Keratinocyte (primary cell): Measurements from ENCODE around the gene TIPARP. TPM values are rescaled to one million over a fixed set of nuclear protein-coding genes. Genes with fewer than 3 reads are reported as not detected.

Source experiments
- DNase-seq: peaks from one replicate; pipeline ENCODE4 v3.0.0-alpha.2; 2011; ENCODE audit warnings: low read depth, missing footprints, low spot score
- FAIRE-seq: peaks from 2 replicates; lab custom pipeline; 2011; peaks lifted over from hg19 to GRCh38; lab: Jason Lieb, UNC
- H2AFZ ChIP-seq: 2 replicates; pipeline ENCODE4 v1.6.0; 2012; ENCODE audit warnings: low read length, control low read depth, inconsistent platforms; ENCODE audit not compliant: control insufficient read depth
- H3K27ac ChIP-seq: 2 replicates; pipeline ENCODE4 v1.5.1; 2011; ENCODE audit warnings: low read length; ENCODE audit not compliant: control insufficient read depth, insufficient read depth
- H3K27me3 ChIP-seq: 3 replicates; pipeline ENCODE4 v1.6.0; 2011; ENCODE audit warnings: low read length; ENCODE audit not compliant: control insufficient read depth, insufficient read depth; ENCODE audit errors: extremely low read depth
- H3K36me3 ChIP-seq, 2 experiments: 2 replicates in 1 of 2; 3 replicates in 1 of 2; pipeline ENCODE4 v1.5.1; 2011; ENCODE audit warnings: low read length in 2 of 2, mild to moderate bottlenecking in 1 of 2; ENCODE audit not compliant: control insufficient read depth in 2 of 2, insufficient read depth in 2 of 2; ENCODE audit errors: extremely low read depth in 1 of 2
- H3K4me1 ChIP-seq: 3 replicates; pipeline ENCODE4 v1.5.1; 2011; ENCODE audit warnings: low read length; ENCODE audit not compliant: control insufficient read depth, insufficient read depth; ENCODE audit errors: extremely low read depth
- H3K4me2 ChIP-seq: 3 replicates; pipeline ENCODE4 v1.6.0; 2011; ENCODE audit warnings: low read depth, low read length; ENCODE audit not compliant: control insufficient read depth, insufficient read depth; ENCODE audit errors: extremely low read depth
- H3K4me3 ChIP-seq, 3 experiments: fragments of 200-600 bp in 1 of 3; sonication (generic) in 1 of 3; 2 replicates in 2 of 3; 3 replicates in 1 of 3; pipeline ENCODE4 v1.5.1; 2011 to 2016; ENCODE audit warnings: low read length in 3 of 3, mild to moderate bottlenecking in 3 of 3, control low read depth in 2 of 3, inconsistent platforms in 1 of 3, low read depth in 1 of 3, mixed read lengths in 1 of 3, mixed run types in 1 of 3, moderate library complexity in 1 of 3; ENCODE audit not compliant: control insufficient read depth in 2 of 3, insufficient read depth in 2 of 3; ENCODE audit errors: extremely low read depth in 1 of 3
- H3K79me2 ChIP-seq: 2 replicates; pipeline ENCODE4 v1.6.0; 2012; ENCODE audit warnings: low read length; ENCODE audit not compliant: control insufficient read depth, insufficient read depth
- H3K9ac ChIP-seq: 3 replicates; pipeline ENCODE4 v1.6.0; 2011; ENCODE audit warnings: low read length; ENCODE audit not compliant: control insufficient read depth, insufficient read depth; ENCODE audit errors: extremely low read depth
- H3K9me1 ChIP-seq: 3 replicates; pipeline ENCODE4 v1.6.0; 2011; ENCODE audit warnings: low read length; ENCODE audit not compliant: control insufficient read depth, insufficient read depth; ENCODE audit errors: extremely low read depth
- H3K9me3 ChIP-seq: 2 replicates; pipeline ENCODE4 v1.5.1; 2012; ENCODE audit warnings: low read depth, low read length; ENCODE audit not compliant: control insufficient read depth
- H4K20me1 ChIP-seq: 3 replicates; pipeline ENCODE4 v1.6.0; 2011; ENCODE audit warnings: low read length; ENCODE audit not compliant: control insufficient read depth, insufficient read depth; ENCODE audit errors: extremely low read depth
- CTCF ChIP-seq, 3 experiments: IDR thresholded peaks in 1 of 3; conservative IDR thresholded peaks in 1 of 3; optimal IDR thresholded peaks in 1 of 3; 2 replicates in 2 of 3; 3 replicates in 1 of 3; pipeline versions ENCODE3 to v1.5.1; 2011; ENCODE audit warnings: low read length in 3 of 3, mild to moderate bottlenecking in 3 of 3, moderate library complexity in 2 of 3, control low read depth in 1 of 3, inconsistent platforms in 1 of 3; ENCODE audit not compliant: insufficient read depth in 2 of 3; ENCODE audit errors: extremely low read depth in 1 of 3
- EZH2 ChIP-seq: IDR thresholded peaks from one replicate; pipeline ENCODE4 v1.6.1; 2012; ENCODE audit warnings: inconsistent platforms, mild to moderate bottlenecking, low read length, moderate library complexity
- dilution Hi-C: fragments of 300-500 bp; cut with MboI; formaldehyde crosslinking; loops from one replicate; pipeline ENCODE4 v1.7.0; 2020; ENCODE audit warnings: low sequenced_read_pairs; ENCODE audit not compliant: extremely low pct_ligation_motif_present
- polyA plus RNA-seq, 5 experiments: library from polyadenylated mRNA; depleted of rRNA in 3 of 5; stranded (reverse) in 3 of 5; stranded (forward) in 1 of 5; unstranded in 1 of 5; fragments of >200 nt; gene quantifications; 1 replicate in 1 of 5; 2 replicates in 3 of 5; 3 replicates in 1 of 5; pipeline versions ENCODE4 v1.2.1 to v1.2.3, GENCODE V29; 2011 to 2012; ENCODE audit warnings: missing spikeins in 2 of 5, low read depth in 1 of 5, low replicate concordance in 1 of 5

Gene TIPARP
- polyA plus RNA-seq, 1 donor (not counting 4 experiments of a cell fraction or from before 2014, with no cell fraction given), result 62.0 TPM

GRCh38 chr3:156658732-156659090 is 15.7 kb upstream of the TIPARP start:
- dilution Hi-C loops, result no loop called here
- Histone ChIP-seq H3K4me1 (no peaks in the 10 kb centered on the region), H3K9me1 (no peaks in the 10 kb centered on the region), H3K9ac (no peak overlapping the region), H3K27ac (no peak overlapping the region), H3K36me3 (no peaks in the 10 kb centered on the region), H3K4me2 (no peak overlapping the region), H2AFZ (no peak overlapping the region), H4K20me1 (no peaks in the 10 kb centered on the region), H3K79me2 (no peaks in the 10 kb centered on the region), H3K27me3 (no peaks in the 10 kb centered on the region), H3K4me3 (no peak overlapping the region), H3K9me3 (no peaks in the 10 kb centered on the region)
- FAIRE-seq (no peak), DNase-seq (no peak)
- no peak for TF ChIP-seq EZH2
- no peak for TF ChIP-seq CTCF (optimal IDR thresholded peaks at IDR 0.05 in 1 of 3, IDR thresholded peaks at IDR 0.05 in 1 of 3, conservative IDR thresholded peaks at IDR 0.05 in 1 of 3; ENCODE audit: extremely low read depth in 1 of 3, insufficient read depth in 2 of 3, low read length in 3 of 3)

GRCh38 chr3:156659260-156659659 is 15.1 kb upstream of the TIPARP start:
- Histone ChIP-seq H3K9me1 (no peaks in the 10 kb centered on the region), H4K20me1 (no peaks in the 10 kb centered on the region), H3K4me3 (no peak overlapping the region), H2AFZ (no peak overlapping the region), H3K4me1 (no peaks in the 10 kb centered on the region), H3K27ac (no peak overlapping the region), H3K27me3 (no peaks in the 10 kb centered on the region), H3K4me2 (no peak overlapping the region), H3K36me3 (no peaks in the 10 kb centered on the region), H3K9ac (no peak overlapping the region), H3K79me2 (no peaks in the 10 kb centered on the region), H3K9me3 (no peaks in the 10 kb centered on the region)
- dilution Hi-C loops, result no loop called here
- DNase-seq (no peak), FAIRE-seq (no peak)
- TF ChIP-seq EZH2 (no peak), CTCF (optimal IDR thresholded peaks at IDR 0.05 in 1 of 3, IDR thresholded peaks at IDR 0.05 in 1 of 3, conservative IDR thresholded peaks at IDR 0.05 in 1 of 3; ENCODE audit: extremely low read depth in 1 of 3, insufficient read depth in 2 of 3, low read length in 3 of 3) (no peak)
